HCT116 (cell line): ENCODE results near the gene TBCCD1. TPM values are rescaled to one million over a fixed set of nuclear protein-coding genes. Genes with fewer than 3 reads are reported as not detected.

Experiments used
- ATAC-seq: fragments of 200-7000 bp; cut with Tn5 transposase; 2 replicates; pipeline ENCODE4 v1.9.1; 2020; ENCODE audit warnings: mild to moderate bottlenecking, moderate library complexity
- BruUV-seq: library from RNA; stranded (reverse); fragments of 400-500 nt; replicated peaks from 2 replicates; lab custom pipeline; 2021; lab: Mats Ljungman, UMichigan
- CTCF ChIA-PET: fragments of 300-600 bp; sonication (Branson Sonifier 250); formaldehyde crosslinking; loops from one replicate; lab custom pipeline; 2021; ENCODE audit warnings: antibody characterized with exemption; lab: Charles Lee
- POLR2A ChIA-PET: fragments of 300-600, 350-600 bp; sonication (Branson Sonifier 250); formaldehyde crosslinking; loops from one replicate; lab custom pipeline; 2021; ENCODE audit warnings: antibody characterized with exemption; lab: Charles Lee
- RAD21 ChIA-PET, 2 experiments: fragments of 300-600 bp; sonication (Branson Sonifier 250); formaldehyde crosslinking; loops; one replicate each; lab custom pipeline; 2023; ENCODE audit warnings: low total read pairs in 2 of 2; ENCODE audit not compliant: uncharacterized antibody in 2 of 2, unreplicated experiment in 2 of 2, low non-redundant PET in 1 of 2; lab: Charles Lee
- DNase-seq: peaks from one replicate; pipeline ENCODE4 v3.0.0-alpha.2; 2010; ENCODE audit warnings: low read depth, low spot score
- H2AFZ ChIP-seq: fragments of 200-600 bp; shearing (Covaris generic), sonication (generic); 2 replicates; pipeline ENCODE4 v1.6.1; 2017; ENCODE audit warnings: low read depth, mixed run types, mixed read lengths, antibody characterized with exemption, low read length; ENCODE audit not compliant: poor library complexity, severe bottlenecking
- H3K27ac ChIP-seq: 2 replicates; pipeline ENCODE4 v1.5.1; 2012; ENCODE audit warnings: low read depth, low read length
- H3K27me3 ChIP-seq: fragments of 200-600 bp; sonication (generic); 2 replicates; pipeline ENCODE4 v1.6.1; 2016; ENCODE audit warnings: mixed run types, low read length, mixed read lengths; ENCODE audit not compliant: insufficient read depth
- H3K36me3 ChIP-seq, 2 experiments: fragments of 200-500 bp in 1 of 2; fragments of 200-600 bp in 1 of 2; sonication (Bioruptor generic) in 1 of 2; sonication (generic) in 1 of 2; 2 replicates each; pipeline versions ENCODE4 v1.5.1 to v1.6.1; 2014 to 2016; ENCODE audit warnings: low read length in 2 of 2, inconsistent platforms in 1 of 2, mixed read lengths in 1 of 2, mixed run types in 1 of 2; ENCODE audit not compliant: insufficient read depth in 2 of 2, control insufficient read depth in 1 of 2
- H3K4me1 ChIP-seq, 2 experiments: fragments of 200-600 bp in 1 of 2; sonication (generic) in 1 of 2; 2 replicates each; pipeline versions ENCODE4 v1.5.1 to v1.6.1; 2012 to 2017; ENCODE audit warnings: low read length in 2 of 2, inconsistent platforms in 1 of 2, mild to moderate bottlenecking in 1 of 2, mixed read lengths in 1 of 2, mixed run types in 1 of 2, moderate library complexity in 1 of 2; ENCODE audit not compliant: insufficient read depth in 2 of 2, control insufficient read depth in 1 of 2
- H3K4me2 ChIP-seq: fragments of 200-600 bp; sonication (generic); 2 replicates; pipeline ENCODE4 v1.6.1; 2017; ENCODE audit warnings: mixed run types, low read length, mixed read lengths
- H3K4me3 ChIP-seq, 2 experiments: fragments of 200-600 bp in 1 of 2; sonication (generic) in 1 of 2; replicated peaks in 1 of 2; 2 replicates each; pipeline ENCODE4 v1.5.1; 2011 to 2016; ENCODE audit warnings: low read length in 2 of 2, control low read depth in 1 of 2, low read depth in 1 of 2, mild to moderate bottlenecking in 1 of 2, mixed read lengths in 1 of 2, mixed run types in 1 of 2
- H3K79me2 ChIP-seq: fragments of 200-600 bp; sonication (generic); 2 replicates; pipeline ENCODE4 v1.6.1; 2017; ENCODE audit warnings: mild to moderate bottlenecking, mixed run types, low read length, moderate library complexity, mixed read lengths; ENCODE audit not compliant: insufficient read depth
- H3K9ac ChIP-seq: fragments of 200-600 bp; sonication (generic); 2 replicates; pipeline ENCODE4 v1.6.1; 2016; ENCODE audit warnings: low read length, mixed read lengths
- H3K9me2 ChIP-seq: fragments of 200-600 bp; sonication (generic), shearing (Covaris generic); 2 replicates; pipeline ENCODE4 v1.6.1; 2017; ENCODE audit warnings: mixed run types, mild to moderate bottlenecking, moderate library complexity; ENCODE audit not compliant: insufficient read depth
- H3K9me3 ChIP-seq, 2 experiments: fragments of 200-500 bp in 1 of 2; fragments of 200-600 bp in 1 of 2; sonication (Bioruptor generic) in 1 of 2; sonication (generic) in 1 of 2; 2 replicates each; pipeline ENCODE4 v1.6.1; 2014 to 2017; ENCODE audit warnings: low read length in 2 of 2, mixed read lengths in 2 of 2, inconsistent platforms in 1 of 2, low read depth in 1 of 2, mild to moderate bottlenecking in 1 of 2, mixed run types in 1 of 2, moderate library complexity in 1 of 2; ENCODE audit not compliant: control insufficient read depth in 1 of 2, insufficient read depth in 1 of 2
- H4K20me1 ChIP-seq: fragments of 200-600 bp; sonication (generic), shearing (Covaris generic); 2 replicates; pipeline ENCODE4 v1.6.1; 2017; ENCODE audit warnings: mixed run types, mild to moderate bottlenecking, moderate library complexity; ENCODE audit not compliant: insufficient read depth
- CBX3 ChIP-seq: IDR thresholded peaks from 2 replicates; pipeline ENCODE4 v1.6.1; 2012; ENCODE audit warnings: low read depth
- EZH2 ChIP-seq: fragments of 200-600 bp; sonication (generic); IDR thresholded peaks from 2 replicates; pipeline ENCODE4 v1.6.1; 2017; ENCODE audit warnings: antibody characterized with exemption, mixed run types
- EZH2phosphoT487 ChIP-seq: fragments of 200-600 bp; IDR thresholded peaks from 2 replicates; pipeline ENCODE4 v1.6.1; 2018; ENCODE audit warnings: antibody characterized with exemption, borderline replicate concordance
- JUND ChIP-seq: IDR thresholded peaks from 2 replicates; pipeline ENCODE4 v1.6.1; 2012
- SIN3A ChIP-seq: IDR thresholded peaks from 2 replicates; pipeline ENCODE4 v1.6.1; 2012; ENCODE audit warnings: low read depth
- SP1 ChIP-seq: IDR thresholded peaks from 2 replicates; pipeline ENCODE4 v1.6.1; 2012; ENCODE audit warnings: low read depth
- TCF7L2 ChIP-seq: IDR thresholded peaks from 2 replicates; pipeline ENCODE4 v1.7.0; 2011; ENCODE audit warnings: borderline replicate concordance, inconsistent platforms; ENCODE audit not compliant: insufficient read depth, insufficient read length; ENCODE audit errors: extremely low read depth
- ZNF274 ChIP-seq: fragments of 200-500 bp; sonication (Bioruptor generic); IDR thresholded peaks from 2 replicates; pipeline ENCODE4 v1.6.1; 2014; ENCODE audit warnings: mild to moderate bottlenecking, low read depth, low read length, inconsistent platforms
- intact Hi-C: fragments of 100-400 bp; cut with micrococcal nuclease; formaldehyde crosslinking; loops from 2 replicates; pipeline ENCODE4 v1.10.0; 2022
- total RNA-seq: library from RNA; stranded (reverse); gene quantifications from one replicate; pipeline ENCODE4 v1.2.1, GENCODE V29; 2021; ENCODE audit not compliant: unreplicated experiment
- TF ChIP-seq, protein P1 (sequence below): IDR thresholded peaks from 2 replicates; pipeline ENCODE4 v1.6.1; 2012; ENCODE audit warnings: low read depth
- TF ChIP-seq, protein P2 (sequence below): IDR thresholded peaks from 2 replicates; pipeline ENCODE4 v1.6.1; 2011; ENCODE audit warnings: mild to moderate bottlenecking, low read length, moderate library complexity; ENCODE audit not compliant: insufficient replicate concordance; ENCODE audit errors: extremely low read depth

Gene TBCCD1
- total RNA-seq, 1 experiment from 2014 or later: 16.8 TPM

DNA sequence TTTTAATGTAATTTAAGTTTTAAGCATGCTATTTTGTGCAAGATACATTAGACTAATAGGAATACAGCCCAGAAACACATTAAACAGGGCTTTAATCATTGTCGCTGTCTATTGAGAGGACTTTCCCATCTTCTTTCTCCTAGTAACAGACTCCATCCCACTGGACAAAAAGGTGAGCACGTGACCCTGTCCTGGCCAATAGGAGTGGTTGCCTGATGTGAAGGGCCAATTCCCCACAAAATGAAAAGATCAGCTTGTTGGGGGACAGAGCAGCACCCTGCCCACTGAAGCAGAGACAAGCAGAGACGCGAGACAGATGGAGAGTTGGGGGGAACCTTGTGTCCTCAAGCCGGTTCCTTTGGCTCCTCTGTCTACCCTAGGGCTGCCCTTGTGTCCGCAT is 44.1 kb downstream of the TBCCD1 start:
- H3K27ac ChIP-seq: no peak overlapping the region
- TF ChIP-seq EZH2phosphoT487 (no peak), JUND (no peak), TCF7L2 (no peak), SIN3A (no peak), EZH2 (no peak), ZNF274 (no peak), SP1 (no peak), CBX3 (no peak)
- TF ChIP-seq, protein P1, sequence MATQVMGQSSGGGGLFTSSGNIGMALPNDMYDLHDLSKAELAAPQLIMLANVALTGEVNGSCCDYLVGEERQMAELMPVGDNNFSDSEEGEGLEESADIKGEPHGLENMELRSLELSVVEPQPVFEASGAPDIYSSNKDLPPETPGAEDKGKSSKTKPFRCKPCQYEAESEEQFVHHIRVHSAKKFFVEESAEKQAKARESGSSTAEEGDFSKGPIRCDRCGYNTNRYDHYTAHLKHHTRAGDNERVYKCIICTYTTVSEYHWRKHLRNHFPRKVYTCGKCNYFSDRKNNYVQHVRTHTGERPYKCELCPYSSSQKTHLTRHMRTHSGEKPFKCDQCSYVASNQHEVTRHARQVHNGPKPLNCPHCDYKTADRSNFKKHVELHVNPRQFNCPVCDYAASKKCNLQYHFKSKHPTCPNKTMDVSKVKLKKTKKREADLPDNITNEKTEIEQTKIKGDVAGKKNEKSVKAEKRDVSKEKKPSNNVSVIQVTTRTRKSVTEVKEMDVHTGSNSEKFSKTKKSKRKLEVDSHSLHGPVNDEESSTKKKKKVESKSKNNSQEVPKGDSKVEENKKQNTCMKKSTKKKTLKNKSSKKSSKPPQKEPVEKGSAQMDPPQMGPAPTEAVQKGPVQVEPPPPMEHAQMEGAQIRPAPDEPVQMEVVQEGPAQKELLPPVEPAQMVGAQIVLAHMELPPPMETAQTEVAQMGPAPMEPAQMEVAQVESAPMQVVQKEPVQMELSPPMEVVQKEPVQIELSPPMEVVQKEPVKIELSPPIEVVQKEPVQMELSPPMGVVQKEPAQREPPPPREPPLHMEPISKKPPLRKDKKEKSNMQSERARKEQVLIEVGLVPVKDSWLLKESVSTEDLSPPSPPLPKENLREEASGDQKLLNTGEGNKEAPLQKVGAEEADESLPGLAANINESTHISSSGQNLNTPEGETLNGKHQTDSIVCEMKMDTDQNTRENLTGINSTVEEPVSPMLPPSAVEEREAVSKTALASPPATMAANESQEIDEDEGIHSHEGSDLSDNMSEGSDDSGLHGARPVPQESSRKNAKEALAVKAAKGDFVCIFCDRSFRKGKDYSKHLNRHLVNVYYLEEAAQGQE: no peak
- TF ChIP-seq, protein P2, sequence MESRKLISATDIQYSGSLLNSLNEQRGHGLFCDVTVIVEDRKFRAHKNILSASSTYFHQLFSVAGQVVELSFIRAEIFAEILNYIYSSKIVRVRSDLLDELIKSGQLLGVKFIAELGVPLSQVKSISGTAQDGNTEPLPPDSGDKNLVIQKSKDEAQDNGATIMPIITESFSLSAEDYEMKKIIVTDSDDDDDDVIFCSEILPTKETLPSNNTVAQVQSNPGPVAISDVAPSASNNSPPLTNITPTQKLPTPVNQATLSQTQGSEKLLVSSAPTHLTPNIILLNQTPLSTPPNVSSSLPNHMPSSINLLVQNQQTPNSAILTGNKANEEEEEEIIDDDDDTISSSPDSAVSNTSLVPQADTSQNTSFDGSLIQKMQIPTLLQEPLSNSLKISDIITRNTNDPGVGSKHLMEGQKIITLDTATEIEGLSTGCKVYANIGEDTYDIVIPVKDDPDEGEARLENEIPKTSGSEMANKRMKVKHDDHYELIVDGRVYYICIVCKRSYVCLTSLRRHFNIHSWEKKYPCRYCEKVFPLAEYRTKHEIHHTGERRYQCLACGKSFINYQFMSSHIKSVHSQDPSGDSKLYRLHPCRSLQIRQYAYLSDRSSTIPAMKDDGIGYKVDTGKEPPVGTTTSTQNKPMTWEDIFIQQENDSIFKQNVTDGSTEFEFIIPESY: no peak
- BruUV-seq: no TSS peak
- H3K36me3 ChIP-seq: no peaks in the 10 kb centered on the region
- H3K9me2 ChIP-seq: no peaks in the 10 kb centered on the region
- no peak overlapping the region for H3K4me3 ChIP-seq
- ATAC-seq: no peak
- intact Hi-C loops: no loop called here
- DNase-seq: no peak
- no peak overlapping the region for H3K9ac ChIP-seq
- H3K4me1 ChIP-seq: no peaks in the 10 kb centered on the region
- RAD21 ChIA-PET: no interaction called here
- H3K27me3 ChIP-seq: peaks cover 19% of the 10 kb centered on the region; the same call in 1 of the 2 replicates
- no peaks in the 10 kb centered on the region for H4K20me1 ChIP-seq
- no peak overlapping the region for H3K4me2 ChIP-seq
- POLR2A ChIA-PET: no interaction called here
- no peak overlapping the region for H2AFZ ChIP-seq
- no peaks in the 10 kb centered on the region for H3K79me2 ChIP-seq
- CTCF ChIA-PET: no interaction called here
- H3K9me3 ChIP-seq: no peaks in the 10 kb centered on the region
